Upper lobe of left lung (tissue), 4 donors: ENCODE results near the gene IFNLR1.

Source experiments
- CTCF ChIP-seq, 6 experiments: fragments of 450-650 bp in 4 of 6; fragments of 200-600 bp in 2 of 6; sonication (generic) in 2 of 6; IDR thresholded peaks; one replicate each; pipeline ENCODE4 v1.5.1; 2016 to 2019; ENCODE audit warnings: antibody characterized with exemption in 6 of 6
- EP300 ChIP-seq, 4 donors: sonication (generic); formaldehyde crosslinking; IDR thresholded peaks; one replicate each; pipeline ENCODE4 v1.5.1; 2017; ENCODE audit warnings: antibody characterized with exemption in 4 of 4, control low read depth in 2 of 4
- POLR2A ChIP-seq, 4 donors: fragments of 450-650 bp; IDR thresholded peaks; one replicate each; pipeline ENCODE4 v1.5.1; 2016 to 2017; ENCODE audit warnings: antibody characterized with exemption in 4 of 4, mild to moderate bottlenecking in 2 of 4
- POLR2AphosphoS5 ChIP-seq, 2 donors: sonication (generic); formaldehyde crosslinking; IDR thresholded peaks; one replicate each; pipeline ENCODE4 v1.5.1; 2017; ENCODE audit warnings: antibody characterized with exemption in 2 of 2

- TF ChIP-seq CTCF (IDR thresholded peaks at IDR 0.05) (no peak), POLR2A (IDR thresholded peaks at IDR 0.05) (no peak), POLR2AphosphoS5 (IDR thresholded peaks at IDR 0.05) (no peak), EP300 (IDR thresholded peaks at IDR 0.05) (no peak)
These were observed 437 bp downstream of the IFNLR1 start for GRCh38 chr1:24186711-24186992.
